GM23338 (cell line): ENCODE data around the gene LRSAM1. TPM values are rescaled to one million over a fixed set of nuclear protein-coding genes. Genes with fewer than 3 reads are reported as not detected.

Experiments
- ATAC-seq: fragments of 200-7000 bp; cut with Tn5 transposase; 3 replicates; pipeline ENCODE4 v1.9.1; 2020
- DNase-seq: peaks from one replicate; pipeline ENCODE4 v3.0.0-alpha.2; 2015; ENCODE audit warnings: low spot score
- H2AFZ ChIP-seq: fragments of 200-600 bp; sonication (generic); 2 replicates; pipeline ENCODE4 v1.8.0; 2016; ENCODE audit warnings: antibody characterized with exemption, mild to moderate bottlenecking, moderate library complexity
- H3F3A ChIP-seq: fragments of 200-600 bp; sonication (generic); replicated peaks from 2 replicates; pipeline ENCODE4 v1.8.0; 2017; ENCODE audit warnings: antibody characterized with exemption, mixed run types, low read depth
- H3K27ac ChIP-seq: fragments of 200-600 bp; sonication (generic); 2 replicates; pipeline ENCODE4 v1.6.1; 2016; ENCODE audit warnings: low read depth
- H3K27me3 ChIP-seq: fragments of 200-600 bp; sonication (generic); 2 replicates; pipeline ENCODE4 v1.8.0; 2016; ENCODE audit warnings: mild to moderate bottlenecking, mixed run types, moderate library complexity; ENCODE audit not compliant: insufficient read depth
- H3K36me3 ChIP-seq: fragments of 200-600 bp; sonication (generic); 2 replicates; pipeline ENCODE4 v1.8.0; 2016; ENCODE audit warnings: mild to moderate bottlenecking; ENCODE audit not compliant: insufficient read depth
- H3K4me1 ChIP-seq: fragments of 200-600 bp; sonication (generic); 2 replicates; pipeline ENCODE4 v1.8.0; 2016; ENCODE audit warnings: mild to moderate bottlenecking, moderate library complexity; ENCODE audit not compliant: insufficient read depth
- H3K4me2 ChIP-seq: fragments of 200-600 bp; sonication (generic); 2 replicates; pipeline ENCODE4 v1.7.1; 2017; ENCODE audit warnings: mixed run types
- H3K4me3 ChIP-seq: fragments of 200-600 bp; sonication (generic); 2 replicates; pipeline ENCODE4 v1.6.1; 2016; ENCODE audit warnings: mixed run types
- H3K79me2 ChIP-seq: fragments of 200-600 bp; sonication (generic); replicated peaks from 2 replicates; pipeline ENCODE4 v1.8.0; 2017; ENCODE audit warnings: mild to moderate bottlenecking; ENCODE audit not compliant: insufficient read depth
- H3K9me2 ChIP-seq: fragments of 200-600 bp; sonication (generic); 2 replicates; pipeline ENCODE4 v1.8.0; 2017; ENCODE audit not compliant: insufficient read depth
- H4K20me1 ChIP-seq: fragments of 200-600 bp; sonication (generic); replicated peaks from 2 replicates; pipeline ENCODE4 v1.8.0; 2017; ENCODE audit warnings: mild to moderate bottlenecking; ENCODE audit not compliant: insufficient read depth
- H3K27ac Mint-ChIP-seq: 2 replicates; pipeline ENCODE4 v1.8.0; 2020; ENCODE audit warnings: inconsistent platforms, mild to moderate bottlenecking, moderate library complexity, mixed read lengths
- H3K27me3 Mint-ChIP-seq: 3 replicates; pipeline ENCODE4 v1.8.0; 2022; ENCODE audit warnings: low read depth, mild to moderate bottlenecking, moderate library complexity, mixed read lengths, inconsistent platforms; ENCODE audit not compliant: insufficient read depth, poor library complexity
- H3K36me3 Mint-ChIP-seq: 3 replicates; pipeline ENCODE4 v1.8.0; 2021; ENCODE audit warnings: low read depth, mild to moderate bottlenecking, inconsistent platforms, moderate library complexity, mixed read lengths
- H3K4me1 Mint-ChIP-seq: 3 replicates; pipeline ENCODE4 v1.8.0; 2020; ENCODE audit warnings: mild to moderate bottlenecking, inconsistent platforms, mixed read lengths
- H3K4me3 Mint-ChIP-seq: 3 replicates; pipeline ENCODE4 v1.8.0; 2021; ENCODE audit warnings: moderate library complexity, mild to moderate bottlenecking, inconsistent platforms, mixed read lengths
- H3K9me3 Mint-ChIP-seq: 3 replicates; pipeline ENCODE4 v1.8.0; 2020; ENCODE audit warnings: moderate library complexity, mild to moderate bottlenecking, inconsistent platforms, mixed read lengths
- CREB1 ChIP-seq: fragments of 250-450 bp; sonication (Bioruptor Pico); IDR thresholded peaks from 2 replicates; pipeline ENCODE4 v1.5.0; 2020; ENCODE audit warnings: low read depth, mild to moderate bottlenecking, moderate library complexity
- EZH2 ChIP-seq: fragments of 200-600 bp; sonication (generic); IDR thresholded peaks from one replicate; pipeline ENCODE4 v1.8.0; 2017; ENCODE audit warnings: antibody characterized with exemption, mild to moderate bottlenecking, low read depth; ENCODE audit not compliant: unreplicated experiment
- EZH2phosphoT487 ChIP-seq: fragments of 200-600 bp; sonication (generic); IDR thresholded peaks from one replicate; pipeline ENCODE4 v1.8.1; 2018; ENCODE audit warnings: antibody characterized with exemption; ENCODE audit not compliant: unreplicated experiment
- JUNB ChIP-seq: IDR thresholded peaks from one replicate; pipeline ENCODE4 v1.6.1; 2016; ENCODE audit warnings: antibody characterized with exemption; ENCODE audit not compliant: unreplicated experiment
- NANOG ChIP-seq: IDR thresholded peaks from 2 replicates; pipeline ENCODE4 v1.6.1; 2016; ENCODE audit warnings: antibody characterized with exemption, borderline replicate concordance
- POLR2AphosphoS5 ChIP-seq: IDR thresholded peaks from 2 replicates; pipeline ENCODE4 v1.6.1; 2016; ENCODE audit warnings: antibody characterized with exemption, low read depth
- STAT1 ChIP-seq: IDR thresholded peaks from one replicate; pipeline ENCODE4 v1.6.1; 2016; ENCODE audit warnings: antibody characterized with exemption; ENCODE audit not compliant: unreplicated experiment
- ZNF114 ChIP-seq: fragments of 250-450 bp; sonication (Bioruptor Pico); IDR thresholded peaks from 2 replicates; pipeline ENCODE4 v1.5.0; 2020; ENCODE audit warnings: mild to moderate bottlenecking, moderate library complexity
- ZNF331 ChIP-seq: fragments of 250-450 bp; sonication (Bioruptor Pico); IDR thresholded peaks from 2 replicates; pipeline ENCODE4 v1.5.0; 2020; ENCODE audit warnings: low read depth, mild to moderate bottlenecking, moderate library complexity
- ZNF462 ChIP-seq: fragments of 250-450 bp; sonication (Bioruptor Pico); IDR thresholded peaks from 2 replicates; pipeline ENCODE4 v1.5.0; 2020; ENCODE audit warnings: mild to moderate bottlenecking, moderate library complexity
- polyA plus RNA-seq: library from polyadenylated mRNA; unstranded; fragments of >200 nt; fragmentation: Nextera tagmentation; extraction: Ambion mirVana; gene quantifications from 2 replicates; pipeline ENCODE4 v1.2.1, GENCODE V29; 2016
- total RNA-seq: library from RNA; depleted of rRNA; stranded (reverse); fragments of >200 nt; shearing (Covaris generic); gene quantifications from 2 replicates; pipeline ENCODE4 v1.2.3, GENCODE V29; 2014
- TF ChIP-seq, protein P1 (sequence below): IDR thresholded peaks from one replicate; pipeline ENCODE4 v1.6.1; 2018; ENCODE audit warnings: antibody characterized with exemption; ENCODE audit not compliant: unreplicated experiment
- TF ChIP-seq, protein P2 (sequence below): IDR thresholded peaks from 2 replicates; pipeline ENCODE4 v1.6.1; 2016; ENCODE audit warnings: antibody characterized with exemption
- TF ChIP-seq, protein P3 (sequence below), 2 experiments: fragments of 200-600 bp in 1 of 2; sonication (generic) in 1 of 2; conservative IDR thresholded peaks; 2 replicates each; pipeline versions ENCODE4 v1.5.1 to v1.6.1; 2016 to 2017; ENCODE audit warnings: antibody characterized with exemption in 2 of 2, low read depth in 2 of 2, mild to moderate bottlenecking in 2 of 2, moderate library complexity in 1 of 2

LRSAM1 gene
- total and polyA plus RNA-seq, 2 experiments from 2014 or later, result 12.8 to 21.9 TPM

DNA sequence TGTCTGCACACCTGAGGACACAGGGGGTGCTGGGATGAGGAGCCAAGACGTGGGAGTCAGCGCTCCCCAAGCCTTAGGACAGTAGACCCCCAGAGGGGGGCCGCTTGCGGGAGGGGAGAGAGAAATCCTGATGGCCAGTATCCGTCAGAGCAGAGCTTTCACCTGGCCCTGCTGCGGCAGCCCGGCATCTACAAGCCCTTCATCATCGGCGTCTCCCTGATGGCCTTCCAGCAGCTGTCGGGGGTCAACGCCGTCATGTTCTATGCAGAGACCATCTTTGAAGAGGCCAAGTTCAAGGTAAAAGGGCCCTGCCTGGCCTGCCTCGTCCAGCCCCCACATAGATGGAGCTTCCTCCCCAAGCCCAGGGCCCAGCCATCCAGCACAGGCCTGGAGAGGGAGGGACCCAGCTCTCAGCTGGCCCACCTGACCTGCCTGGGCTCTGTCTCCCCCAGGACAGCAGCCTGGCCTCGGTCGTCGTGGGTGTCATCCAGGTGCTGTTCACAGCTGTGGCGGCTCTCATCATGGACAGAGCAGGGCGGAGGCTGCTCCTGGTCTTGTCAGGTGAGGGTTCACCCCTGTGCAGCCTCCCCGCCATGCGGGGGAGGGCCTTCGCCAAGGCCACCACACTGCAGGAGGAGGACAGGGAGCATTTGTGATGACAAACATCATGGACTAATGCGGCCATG, 47.7 kb upstream of the LRSAM1 start:
- Mint-ChIP-seq H3K36me3 (peaks cover 8% of the 10 kb centered on the region), H3K4me1 (peaks cover 3% of the 10 kb centered on the region; the same call in 2 of the 3 replicates), H3K4me3 (no peak overlapping the region), H3K27me3 (peaks cover 8% of the 10 kb centered on the region), H3K9me3 (no peaks in the 10 kb centered on the region), H3K27ac (no peak overlapping the region)
- 0 out of 2 replicates have a peak, but pooled peaks cover 1% of the 10 kb centered on the region for H4K20me1 ChIP-seq
- H2AFZ ChIP-seq, result no peak overlapping the region
- H3K27ac ChIP-seq, result no peak overlapping the region
- H3K9me2 ChIP-seq, result no peaks in the 10 kb centered on the region
- no peaks in the 10 kb centered on the region for H3K27me3 ChIP-seq
- no peak for ATAC-seq
- no peaks in the 10 kb centered on the region for H3F3A ChIP-seq
- no peak overlapping the region for H3K4me3 ChIP-seq
- H3K4me2 ChIP-seq, result no peak overlapping the region
- no peak for TF ChIP-seq POLR2AphosphoS5
- no peak for TF ChIP-seq ZNF462
- no peak for TF ChIP-seq NANOG
- TF ChIP-seq, protein P1, sequence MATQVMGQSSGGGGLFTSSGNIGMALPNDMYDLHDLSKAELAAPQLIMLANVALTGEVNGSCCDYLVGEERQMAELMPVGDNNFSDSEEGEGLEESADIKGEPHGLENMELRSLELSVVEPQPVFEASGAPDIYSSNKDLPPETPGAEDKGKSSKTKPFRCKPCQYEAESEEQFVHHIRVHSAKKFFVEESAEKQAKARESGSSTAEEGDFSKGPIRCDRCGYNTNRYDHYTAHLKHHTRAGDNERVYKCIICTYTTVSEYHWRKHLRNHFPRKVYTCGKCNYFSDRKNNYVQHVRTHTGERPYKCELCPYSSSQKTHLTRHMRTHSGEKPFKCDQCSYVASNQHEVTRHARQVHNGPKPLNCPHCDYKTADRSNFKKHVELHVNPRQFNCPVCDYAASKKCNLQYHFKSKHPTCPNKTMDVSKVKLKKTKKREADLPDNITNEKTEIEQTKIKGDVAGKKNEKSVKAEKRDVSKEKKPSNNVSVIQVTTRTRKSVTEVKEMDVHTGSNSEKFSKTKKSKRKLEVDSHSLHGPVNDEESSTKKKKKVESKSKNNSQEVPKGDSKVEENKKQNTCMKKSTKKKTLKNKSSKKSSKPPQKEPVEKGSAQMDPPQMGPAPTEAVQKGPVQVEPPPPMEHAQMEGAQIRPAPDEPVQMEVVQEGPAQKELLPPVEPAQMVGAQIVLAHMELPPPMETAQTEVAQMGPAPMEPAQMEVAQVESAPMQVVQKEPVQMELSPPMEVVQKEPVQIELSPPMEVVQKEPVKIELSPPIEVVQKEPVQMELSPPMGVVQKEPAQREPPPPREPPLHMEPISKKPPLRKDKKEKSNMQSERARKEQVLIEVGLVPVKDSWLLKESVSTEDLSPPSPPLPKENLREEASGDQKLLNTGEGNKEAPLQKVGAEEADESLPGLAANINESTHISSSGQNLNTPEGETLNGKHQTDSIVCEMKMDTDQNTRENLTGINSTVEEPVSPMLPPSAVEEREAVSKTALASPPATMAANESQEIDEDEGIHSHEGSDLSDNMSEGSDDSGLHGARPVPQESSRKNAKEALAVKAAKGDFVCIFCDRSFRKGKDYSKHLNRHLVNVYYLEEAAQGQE, result no peak
- no peak for TF ChIP-seq ZNF114 (CRISPR knock-in tag)
- TF ChIP-seq, protein P2, sequence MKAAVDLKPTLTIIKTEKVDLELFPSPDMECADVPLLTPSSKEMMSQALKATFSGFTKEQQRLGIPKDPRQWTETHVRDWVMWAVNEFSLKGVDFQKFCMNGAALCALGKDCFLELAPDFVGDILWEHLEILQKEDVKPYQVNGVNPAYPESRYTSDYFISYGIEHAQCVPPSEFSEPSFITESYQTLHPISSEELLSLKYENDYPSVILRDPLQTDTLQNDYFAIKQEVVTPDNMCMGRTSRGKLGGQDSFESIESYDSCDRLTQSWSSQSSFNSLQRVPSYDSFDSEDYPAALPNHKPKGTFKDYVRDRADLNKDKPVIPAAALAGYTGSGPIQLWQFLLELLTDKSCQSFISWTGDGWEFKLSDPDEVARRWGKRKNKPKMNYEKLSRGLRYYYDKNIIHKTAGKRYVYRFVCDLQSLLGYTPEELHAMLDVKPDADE, result no peak
- TF ChIP-seq JUNB, result no peak
- TF ChIP-seq CREB1 (CRISPR knock-in tag), result no peak
- no peak for TF ChIP-seq STAT1
- TF ChIP-seq EZH2, result no peak
- TF ChIP-seq EZH2phosphoT487, result no peak
- TF ChIP-seq, protein P3, sequence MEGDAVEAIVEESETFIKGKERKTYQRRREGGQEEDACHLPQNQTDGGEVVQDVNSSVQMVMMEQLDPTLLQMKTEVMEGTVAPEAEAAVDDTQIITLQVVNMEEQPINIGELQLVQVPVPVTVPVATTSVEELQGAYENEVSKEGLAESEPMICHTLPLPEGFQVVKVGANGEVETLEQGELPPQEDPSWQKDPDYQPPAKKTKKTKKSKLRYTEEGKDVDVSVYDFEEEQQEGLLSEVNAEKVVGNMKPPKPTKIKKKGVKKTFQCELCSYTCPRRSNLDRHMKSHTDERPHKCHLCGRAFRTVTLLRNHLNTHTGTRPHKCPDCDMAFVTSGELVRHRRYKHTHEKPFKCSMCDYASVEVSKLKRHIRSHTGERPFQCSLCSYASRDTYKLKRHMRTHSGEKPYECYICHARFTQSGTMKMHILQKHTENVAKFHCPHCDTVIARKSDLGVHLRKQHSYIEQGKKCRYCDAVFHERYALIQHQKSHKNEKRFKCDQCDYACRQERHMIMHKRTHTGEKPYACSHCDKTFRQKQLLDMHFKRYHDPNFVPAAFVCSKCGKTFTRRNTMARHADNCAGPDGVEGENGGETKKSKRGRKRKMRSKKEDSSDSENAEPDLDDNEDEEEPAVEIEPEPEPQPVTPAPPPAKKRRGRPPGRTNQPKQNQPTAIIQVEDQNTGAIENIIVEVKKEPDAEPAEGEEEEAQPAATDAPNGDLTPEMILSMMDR (conservative IDR thresholded peaks at IDR 0.05; ENCODE audit: low read depth in 2 of 2), result no peak
- no peak for TF ChIP-seq ZNF331
- H3K36me3 ChIP-seq, result no peaks in the 10 kb centered on the region; the same call in 1 of the 2 replicates
- DNase-seq, result no peak
- peaks cover 12% of the 10 kb centered on the region for H3K79me2 ChIP-seq
- no peaks in the 10 kb centered on the region; the same call in 1 of the 2 replicates for H3K4me1 ChIP-seq
